Liver (tissue), 9 donors: ENCODE results near the gene ATP6V0E2. TPM values are rescaled to one million over a fixed set of nuclear protein-coding genes. Genes with fewer than 3 reads are reported as not detected.

Experiments
- DNase-seq: peaks from one replicate; pipeline ENCODE4 v3.0.0-alpha.2; 2017; ENCODE audit warnings: low spot score
- H3K27ac ChIP-seq, 2 donors: one replicate each; pipeline ENCODE4 v1.7.0; 2013; ENCODE audit warnings: inconsistent platforms in 2 of 2, low read length in 2 of 2, control low read depth in 1 of 2, low read depth in 1 of 2, mild to moderate bottlenecking in 1 of 2
- H3K27me3 ChIP-seq, 4 donors: one replicate each; pipeline versions ENCODE4 v1.6.1 to v1.7.0; 2013; ENCODE audit warnings: low read length in 3 of 4, inconsistent platforms in 1 of 4, mild to moderate bottlenecking in 1 of 4, moderate library complexity in 1 of 4; ENCODE audit not compliant: control insufficient read depth in 4 of 4, insufficient read depth in 4 of 4
- H3K36me3 ChIP-seq, 4 donors: one replicate each; pipeline versions ENCODE4 v1.6.1 to v1.7.0; 2013; ENCODE audit warnings: low read length in 3 of 4, mild to moderate bottlenecking in 3 of 4, low read depth in 1 of 4, moderate library complexity in 1 of 4; ENCODE audit not compliant: control insufficient read depth in 4 of 4, insufficient read depth in 3 of 4
- H3K4me1 ChIP-seq, 4 donors: one replicate each; pipeline versions ENCODE4 v1.6.1 to v1.7.0; 2013; ENCODE audit warnings: low read length in 3 of 4, mild to moderate bottlenecking in 3 of 4, moderate library complexity in 1 of 4; ENCODE audit not compliant: control insufficient read depth in 4 of 4, insufficient read depth in 4 of 4
- H3K4me3 ChIP-seq, 3 donors: one replicate each; pipeline versions ENCODE4 v1.6.1 to v1.7.0; 2013; ENCODE audit warnings: low read length in 3 of 3, control low read depth in 1 of 3, low read depth in 1 of 3, mild to moderate bottlenecking in 1 of 3
- H3K9ac ChIP-seq, 2 donors: one replicate each; pipeline ENCODE4 v1.7.0; 2013; ENCODE audit warnings: low read length in 2 of 2, mild to moderate bottlenecking in 2 of 2, moderate library complexity in 2 of 2, control low read depth in 1 of 2, low read depth in 1 of 2
- H3K9me3 ChIP-seq, 4 donors: one replicate each; pipeline versions ENCODE4 v1.6.1 to v1.7.0; 2013; ENCODE audit warnings: low read length in 3 of 4; ENCODE audit not compliant: control insufficient read depth in 4 of 4
- FOXA2 ChIP-seq: IDR thresholded peaks from 2 replicates; pipeline ENCODE4 v1.6.1; 2016; ENCODE audit warnings: antibody characterized with exemption
- GABPA ChIP-seq, 2 donors: IDR thresholded peaks in 1 of 2; conservative IDR thresholded peaks in 1 of 2; 2 replicates each; pipeline ENCODE4 v1.6.1; 2016; ENCODE audit warnings: antibody characterized with exemption in 2 of 2, mild to moderate bottlenecking in 1 of 2, moderate library complexity in 1 of 2
- HNF4A ChIP-seq, 2 donors: conservative IDR thresholded peaks; 2 replicates each; pipeline ENCODE4 v1.6.1; 2016; ENCODE audit warnings: antibody characterized with exemption in 2 of 2, mild to moderate bottlenecking in 2 of 2
- HNF4G ChIP-seq: IDR thresholded peaks from 2 replicates; pipeline ENCODE4 v1.6.1; 2016; ENCODE audit warnings: antibody characterized with exemption
- JUND ChIP-seq, 2 donors: IDR thresholded peaks; 2 replicates each; pipeline ENCODE4 v1.6.1; 2016; ENCODE audit warnings: antibody characterized with exemption in 2 of 2
- NR2F2 ChIP-seq: IDR thresholded peaks from 2 replicates; pipeline ENCODE4 v1.6.1; 2016; ENCODE audit warnings: antibody characterized with exemption
- RAD21 ChIP-seq, 2 donors: IDR thresholded peaks; 2 replicates each; pipeline ENCODE4 v1.6.1; 2016; ENCODE audit warnings: antibody characterized with exemption in 2 of 2, mild to moderate bottlenecking in 2 of 2
- RXRA ChIP-seq, 2 donors: IDR thresholded peaks; 2 replicates each; pipeline ENCODE4 v1.6.1; 2017 to 2018; ENCODE audit warnings: antibody characterized with exemption in 2 of 2, mild to moderate bottlenecking in 1 of 2
- SP1 ChIP-seq: IDR thresholded peaks from 2 replicates; pipeline ENCODE4 v1.6.1; 2018; ENCODE audit warnings: antibody characterized with exemption, mild to moderate bottlenecking
- TAF1 ChIP-seq: conservative IDR thresholded peaks from 2 replicates; pipeline ENCODE4 v1.6.1; 2016; ENCODE audit warnings: antibody characterized with exemption, mild to moderate bottlenecking
- YY1 ChIP-seq: IDR thresholded peaks from 2 replicates; pipeline ENCODE4 v1.6.1; 2016; ENCODE audit warnings: antibody characterized with exemption, mild to moderate bottlenecking
- WGBS: extraction: QIAGEN DNeasy Blood & Tissue Kit; methylation state at CpG from one replicate; pipeline ENCODE4 v1.1.7; 2013; 5-methylcytosine and 5-hydroxymethylcytosine counted together
- polyA plus RNA-seq, 2 donors: library from polyadenylated mRNA; stranded (reverse) in 1 of 2; unstranded in 1 of 2; fragments of 200-250 nt in 1 of 2; fragments of >200 nt in 1 of 2; fragmentation: Nextera tagmentation in 1 of 2; extraction: Ambion mirVana in 1 of 2; gene quantifications; one replicate each; pipeline versions ENCODE4 v1.2.1 to v1.2.3, GENCODE V29; 2013 to 2015
- total RNA-seq, 2 donors: library from RNA; depleted of rRNA; stranded (reverse); fragments of >200 nt; gene quantifications; one replicate each; pipeline ENCODE4 v1.2.3, GENCODE V29; 2014
- TF ChIP-seq, protein P1 (sequence below): IDR thresholded peaks from 2 replicates; pipeline ENCODE4 v1.6.1; 2016; ENCODE audit warnings: antibody characterized with exemption
- TF ChIP-seq, protein P2 (sequence below): IDR thresholded peaks from 2 replicates; pipeline ENCODE4 v1.6.1; 2016; ENCODE audit warnings: antibody characterized with exemption, mild to moderate bottlenecking
- TF ChIP-seq, protein P3 (sequence below): IDR thresholded peaks from 2 replicates; pipeline ENCODE4 v1.6.1; 2016; ENCODE audit warnings: antibody characterized with exemption
- donor health status: healthy.
- donor health status: healthy.
- donor health status: healthy.
- donor health status: healthy.
- donor health status: healthy.

The ATP6V0E2 gene
- total and polyA plus RNA-seq, 4 donors, result 9.8 to 77.1 (median 47.5) TPM

DNA sequence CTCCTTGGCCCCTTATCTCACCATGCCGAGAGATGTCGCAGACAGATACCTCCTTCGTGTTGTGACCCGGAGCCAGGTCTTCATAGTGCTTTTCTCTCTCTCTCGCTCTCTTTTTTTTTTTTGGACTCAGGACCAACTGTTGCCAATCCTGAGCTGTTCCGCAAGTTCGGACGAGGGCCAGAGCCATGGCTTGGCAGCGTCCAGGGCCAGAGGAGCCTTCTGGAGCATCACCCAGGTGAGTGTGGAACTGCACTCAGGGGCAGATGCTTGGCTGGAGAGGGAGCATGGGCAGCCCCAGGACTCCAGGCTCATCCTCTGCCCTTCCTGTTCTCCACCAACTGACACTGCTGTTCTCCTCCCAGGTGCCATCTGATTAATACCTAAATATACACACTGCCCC is 27.7 kb upstream of the ATP6V0E2 start:
- Histone ChIP-seq H3K36me3 (peaks cover 0 to 6% (median 2%) of the 10 kb centered on the region in 4 donors), H3K9me3 (no peaks in the 10 kb centered on the region), H3K9ac (no peak overlapping the region), H3K27ac (no peak overlapping the region), H3K4me1 (no peaks in the 10 kb centered on the region), H3K27me3 (no peaks in the 10 kb centered on the region), H3K4me3 (no peak overlapping the region)
- 94% methylated on average over 9 of the region's 9 CpGs for WGBS
- DNase-seq, result no peak
- TF ChIP-seq FOXA2, result no peak
- no peak for TF ChIP-seq JUND (IDR thresholded peaks at IDR 0.05)
- TF ChIP-seq HNF4A (conservative IDR thresholded peaks at IDR 0.05), result no peak
- no peak for TF ChIP-seq NR2F2
- TF ChIP-seq, protein P1, sequence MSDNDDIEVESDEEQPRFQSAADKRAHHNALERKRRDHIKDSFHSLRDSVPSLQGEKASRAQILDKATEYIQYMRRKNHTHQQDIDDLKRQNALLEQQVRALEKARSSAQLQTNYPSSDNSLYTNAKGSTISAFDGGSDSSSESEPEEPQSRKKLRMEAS, result no peak
- no peak for TF ChIP-seq TAF1
- no peak for TF ChIP-seq RAD21 (IDR thresholded peaks at IDR 0.05)

DNA sequence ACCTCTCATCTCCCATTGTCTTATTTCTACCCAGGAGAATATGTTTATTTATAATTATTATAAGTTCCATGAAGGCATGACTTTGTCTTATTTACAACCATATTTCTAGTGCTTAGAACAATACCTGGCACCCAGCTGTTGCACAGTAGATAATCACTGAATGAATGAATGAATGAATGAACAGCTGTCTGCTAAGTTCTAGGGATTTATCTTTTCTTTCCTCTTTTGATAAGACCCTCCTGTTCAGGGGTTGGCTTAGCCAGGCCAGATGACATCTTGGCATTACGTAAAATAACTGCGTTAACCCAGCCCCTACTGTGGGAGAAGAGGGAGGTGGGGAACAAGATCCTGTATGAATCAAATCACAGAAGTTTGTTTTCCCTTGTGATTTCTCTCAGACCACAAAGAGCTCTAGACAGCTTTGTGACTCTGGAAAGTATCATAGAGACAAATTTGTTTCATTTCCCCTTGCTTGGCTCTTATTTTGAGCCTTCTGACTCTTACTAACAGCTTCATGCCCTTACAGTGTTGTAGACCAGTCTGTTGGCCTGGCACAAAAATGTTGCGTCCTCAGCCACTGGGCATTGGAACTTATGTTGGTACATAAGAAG is 27.2 kb upstream of the ATP6V0E2 start:
- Histone ChIP-seq H3K27me3 (no peaks in the 10 kb centered on the region), H3K27ac (no peak overlapping the region)

DNA sequence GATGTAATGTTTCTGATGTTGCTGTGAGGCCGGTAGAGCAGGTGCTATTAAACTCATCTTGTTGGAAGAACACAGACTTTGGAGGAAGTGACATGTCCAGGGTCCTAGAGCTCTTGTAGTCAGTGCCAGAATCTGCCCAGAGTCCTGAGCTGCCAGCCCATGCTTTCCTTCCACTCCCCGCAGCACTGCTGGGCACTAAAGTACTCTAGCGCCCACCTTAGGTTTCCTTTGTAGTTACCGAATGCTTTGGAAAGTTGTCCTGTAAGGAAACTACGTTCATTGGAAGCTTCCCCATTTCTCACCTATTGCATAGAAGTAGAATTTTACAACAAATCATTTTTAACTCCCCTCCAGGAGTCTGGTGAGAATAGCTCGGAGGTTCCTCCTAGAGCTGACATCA is 24.6 kb upstream of the ATP6V0E2 start:
- H3K27me3 ChIP-seq, result no peaks in the 10 kb centered on the region
- peaks cover 0 to 6% (median 2%) of the 10 kb centered on the region in 4 donors for H3K36me3 ChIP-seq
- no peak overlapping the region for H3K9ac ChIP-seq
- H3K4me3 ChIP-seq, result no peak overlapping the region
- TF ChIP-seq FOXA2 (no peak), HNF4G (no peak), YY1 (no peak), GABPA (IDR thresholded peaks at IDR 0.05 in 1 of 2, conservative IDR thresholded peaks at IDR 0.05 in 1 of 2) (no peak), JUND (IDR thresholded peaks at IDR 0.05) (no peak), SP1 (no peak)
- TF ChIP-seq, protein P2, sequence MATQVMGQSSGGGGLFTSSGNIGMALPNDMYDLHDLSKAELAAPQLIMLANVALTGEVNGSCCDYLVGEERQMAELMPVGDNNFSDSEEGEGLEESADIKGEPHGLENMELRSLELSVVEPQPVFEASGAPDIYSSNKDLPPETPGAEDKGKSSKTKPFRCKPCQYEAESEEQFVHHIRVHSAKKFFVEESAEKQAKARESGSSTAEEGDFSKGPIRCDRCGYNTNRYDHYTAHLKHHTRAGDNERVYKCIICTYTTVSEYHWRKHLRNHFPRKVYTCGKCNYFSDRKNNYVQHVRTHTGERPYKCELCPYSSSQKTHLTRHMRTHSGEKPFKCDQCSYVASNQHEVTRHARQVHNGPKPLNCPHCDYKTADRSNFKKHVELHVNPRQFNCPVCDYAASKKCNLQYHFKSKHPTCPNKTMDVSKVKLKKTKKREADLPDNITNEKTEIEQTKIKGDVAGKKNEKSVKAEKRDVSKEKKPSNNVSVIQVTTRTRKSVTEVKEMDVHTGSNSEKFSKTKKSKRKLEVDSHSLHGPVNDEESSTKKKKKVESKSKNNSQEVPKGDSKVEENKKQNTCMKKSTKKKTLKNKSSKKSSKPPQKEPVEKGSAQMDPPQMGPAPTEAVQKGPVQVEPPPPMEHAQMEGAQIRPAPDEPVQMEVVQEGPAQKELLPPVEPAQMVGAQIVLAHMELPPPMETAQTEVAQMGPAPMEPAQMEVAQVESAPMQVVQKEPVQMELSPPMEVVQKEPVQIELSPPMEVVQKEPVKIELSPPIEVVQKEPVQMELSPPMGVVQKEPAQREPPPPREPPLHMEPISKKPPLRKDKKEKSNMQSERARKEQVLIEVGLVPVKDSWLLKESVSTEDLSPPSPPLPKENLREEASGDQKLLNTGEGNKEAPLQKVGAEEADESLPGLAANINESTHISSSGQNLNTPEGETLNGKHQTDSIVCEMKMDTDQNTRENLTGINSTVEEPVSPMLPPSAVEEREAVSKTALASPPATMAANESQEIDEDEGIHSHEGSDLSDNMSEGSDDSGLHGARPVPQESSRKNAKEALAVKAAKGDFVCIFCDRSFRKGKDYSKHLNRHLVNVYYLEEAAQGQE, result no peak
- TF ChIP-seq, protein P3, sequence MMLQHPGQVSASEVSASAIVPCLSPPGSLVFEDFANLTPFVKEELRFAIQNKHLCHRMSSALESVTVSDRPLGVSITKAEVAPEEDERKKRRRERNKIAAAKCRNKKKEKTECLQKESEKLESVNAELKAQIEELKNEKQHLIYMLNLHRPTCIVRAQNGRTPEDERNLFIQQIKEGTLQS, result no peak
- DNase-seq, result no peak
- H3K4me1 ChIP-seq, result no peaks in the 10 kb centered on the region
- 95% methylated on average over 6 of the region's 6 CpGs for WGBS
- H3K9me3 ChIP-seq, result no peaks in the 10 kb centered on the region
- no peak overlapping the region for H3K27ac ChIP-seq

More for the DNA sequence above, 27.2 kb upstream of the ATP6V0E2 start:
- WGBS, result 97% methylated on average over 3 of the region's 3 CpGs
- H3K4me1 ChIP-seq, result no peaks in the 10 kb centered on the region
- H3K36me3 ChIP-seq, result peaks cover 0 to 6% (median 2%) of the 10 kb centered on the region in 4 donors
- no peak for TF ChIP-seq RXRA (IDR thresholded peaks at IDR 0.05)
- TF ChIP-seq YY1, result no peak
- no peaks in the 10 kb centered on the region for H3K9me3 ChIP-seq
- no peak overlapping the region for H3K4me3 ChIP-seq
- DNase-seq, result no peak
- H3K9ac ChIP-seq, result no peak overlapping the region
